ENCODE data around the gene TNFRSF21. TPM values are rescaled to one million over a fixed set of nuclear protein-coding genes. Genes with fewer than 3 reads are reported as not detected.

TNFRSF21 gene
- total RNA-seq, result 6.7 and 8.2 TPM in 2 replicates

GRCh38 chr6:47309291-47310130 lies at the start of gene TNFRSF21:
Gene TNFRSF21, minus strand, starts transcription at chr6:47309905. Its CDS starts 394 bp downstream, at chr6:47309511.

Other genes starting within 250 kb of the TNFRSF21 start
- 5.8 and 7.9 TPM in 2 replicates for gene CD2AP, start 167.9 kb upstream of the TNFRSF21 start, total RNA-seq